Putamen (tissue), 1 donor: Measurements from ENCODE around the gene EIF3L.
A peak's percentile ranks its signal among the peaks of the same experiment; 100 is the strongest.

Source experiments
- DNase-seq: peaks from one replicate; pipeline ENCODE4 v3.0.0-alpha.2; 2016; ENCODE audit warnings: low spot score

Gene EIF3L

GRCh38 chr22:37817705-37818408 lies 31.4 kb upstream of the EIF3L start:
- DNase-seq: peak; percentile 78

- no peak for DNase-seq
These were observed 30.7 kb upstream of the EIF3L start for GRCh38 chr22:37818409-37819104.

- DNase-seq: no peak
These were observed 30.1 kb upstream of the EIF3L start for GRCh38 chr22:37819105-37819433.

- DNase-seq: no peak
These were observed 28.9 kb upstream of the EIF3L start for GRCh38 chr22:37820350-37820749.

GRCh38 chr22:37822079-37822833 lies 27.0 kb upstream of the EIF3L start:
- no peak for DNase-seq

- no peak for DNase-seq
These were observed 25.9 kb upstream of the EIF3L start, which contains the start of gene GALR3 for GRCh38 chr22:37823134-37823985. GALR3 (plus strand) TSS chr22:37823382; CDS start chr22:37823407, 25 bp downstream.

- DNase-seq: no peak
These were observed 24.3 kb upstream of the EIF3L start for GRCh38 chr22:37824674-37825641.

- DNase-seq: no peak
These were observed 22.2 kb upstream of the EIF3L start for GRCh38 chr22:37827056-37827455.

- no peak for DNase-seq
These were observed 19.0 kb upstream of the EIF3L start for GRCh38 chr22:37830093-37830842.

GRCh38 chr22:37831472-37831871 lies 17.7 kb upstream of the EIF3L start:
- DNase-seq: no peak

- no peak for DNase-seq
These were observed 17.0 kb upstream of the EIF3L start for GRCh38 chr22:37832022-37832857.

GRCh38 chr22:37842015-37842793 lies 7.0 kb upstream of the EIF3L start:
- no peak for DNase-seq

- no peak for DNase-seq
These were observed 5.5 kb upstream of the EIF3L start for GRCh38 chr22:37843741-37844089.

- no peak for DNase-seq
These were observed 4.3 kb upstream of the EIF3L start for GRCh38 chr22:37844904-37845329.

GRCh38 chr22:37846433-37846832 lies 2.8 kb upstream of the EIF3L start:
- DNase-seq: no peak

- no peak for DNase-seq
These were observed 581 bp upstream of the EIF3L start for GRCh38 chr22:37848587-37849088.

GRCh38 chr22:37850801-37851200 lies 1.6 kb downstream of the EIF3L start:
- no peak for DNase-seq

GRCh38 chr22:37852418-37852817 lies 3.2 kb downstream of the EIF3L start:
- DNase-seq: no peak
